NK-92 (cell line): Measurements from ENCODE around the gene GIT2.

ENCODE experiments used
- DNase-seq: peaks from one replicate; lab custom pipeline; 2025; ENCODE audit not compliant: unreplicated experiment; lab: John Stamatoyannopoulos, UW

Gene GIT2

DNA sequence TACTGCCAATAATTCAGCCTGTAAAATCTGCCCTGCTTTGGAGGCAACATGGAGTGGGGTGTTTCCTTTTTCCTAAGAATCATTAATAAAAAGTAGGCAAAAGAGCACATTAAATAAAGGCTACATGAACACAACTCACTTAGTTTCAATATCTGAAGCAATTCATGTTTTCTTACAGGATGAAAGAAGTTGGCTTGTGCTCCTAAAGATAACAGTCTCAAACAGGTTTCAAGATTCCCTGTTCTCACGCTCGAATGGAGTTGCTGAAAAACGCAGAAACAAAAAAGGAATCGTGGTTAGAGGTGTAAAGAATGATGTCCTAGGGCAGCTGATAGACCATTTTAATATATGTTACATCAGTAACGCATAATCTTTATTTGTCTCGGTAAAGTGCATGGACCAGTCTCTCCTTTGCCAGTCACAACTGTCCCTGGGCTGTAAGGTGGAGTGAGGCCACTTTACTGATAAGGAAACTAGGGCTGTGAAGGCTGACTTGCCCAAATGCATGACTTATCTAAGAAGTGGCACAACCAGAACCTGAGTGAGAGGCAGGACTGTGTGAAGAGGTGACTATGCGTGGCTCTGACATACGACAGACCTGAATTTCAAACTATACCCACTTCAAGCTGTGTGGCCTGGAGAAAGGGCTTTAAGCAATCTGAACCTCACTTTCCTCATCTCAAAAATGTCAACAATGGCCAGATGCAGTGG is 12.6 kb downstream of the GIT2 start:
- DNase-seq = no peak

DNA sequence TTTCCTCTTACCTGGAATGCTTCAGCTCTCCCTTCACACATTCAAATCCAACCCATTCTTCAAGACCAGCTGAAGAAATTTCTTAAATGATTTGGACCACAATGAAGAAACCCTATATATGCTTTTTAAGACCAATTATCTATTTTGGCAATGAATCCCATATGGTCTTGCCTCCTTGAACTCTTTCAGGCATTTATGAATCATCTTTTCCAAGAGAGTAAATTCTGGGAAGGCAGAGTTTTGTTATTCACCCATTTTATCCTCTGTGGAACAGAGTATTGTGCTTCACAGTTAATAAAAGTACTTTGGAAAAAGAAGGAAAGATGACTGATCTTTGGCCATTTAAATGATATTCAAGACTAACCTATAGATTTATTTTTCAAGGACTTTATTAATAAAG is 14.0 kb downstream of the GIT2 start:
- DNase-seq = no peak

DNA sequence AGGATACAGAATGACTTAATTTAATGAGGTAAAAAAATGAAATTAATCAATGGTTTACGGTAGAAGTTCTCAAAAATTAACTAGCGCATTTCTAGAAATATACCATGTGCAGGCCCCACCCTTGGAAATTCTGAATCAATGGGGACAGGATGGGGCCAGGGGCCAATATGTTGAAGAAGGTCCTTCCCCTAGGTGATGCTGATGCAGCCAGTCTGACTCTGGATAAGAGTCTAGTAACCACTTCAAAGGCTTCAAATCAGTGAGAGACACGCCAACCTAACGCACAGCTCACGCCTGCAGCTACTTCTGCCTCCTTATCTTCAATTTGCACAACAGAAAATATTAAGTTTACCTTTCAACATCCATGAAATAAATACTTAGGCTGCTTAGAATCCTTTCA is 14.9 kb downstream of the GIT2 start:
- DNase-seq = no peak

DNA sequence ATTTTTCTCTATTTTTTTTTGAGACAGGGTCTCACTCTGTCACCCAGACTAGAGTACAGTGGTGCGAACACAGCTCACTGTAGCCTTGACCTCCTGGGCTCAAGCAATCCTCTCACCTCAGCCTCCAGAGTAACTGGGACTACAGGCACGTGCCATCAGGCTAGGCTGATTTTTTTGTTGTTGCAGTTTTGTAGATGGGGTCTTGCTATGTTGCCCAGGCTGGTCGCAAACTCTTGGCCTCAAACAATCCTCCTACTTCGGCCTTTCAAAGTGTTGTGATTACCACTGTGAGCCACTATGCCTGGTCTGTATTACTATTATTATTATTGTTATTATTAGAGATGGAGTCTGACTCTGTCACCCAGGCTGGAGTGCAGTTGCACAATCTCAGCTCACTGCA is 23.3 kb downstream of the GIT2 start:
- DNase-seq = no peak

DNA sequence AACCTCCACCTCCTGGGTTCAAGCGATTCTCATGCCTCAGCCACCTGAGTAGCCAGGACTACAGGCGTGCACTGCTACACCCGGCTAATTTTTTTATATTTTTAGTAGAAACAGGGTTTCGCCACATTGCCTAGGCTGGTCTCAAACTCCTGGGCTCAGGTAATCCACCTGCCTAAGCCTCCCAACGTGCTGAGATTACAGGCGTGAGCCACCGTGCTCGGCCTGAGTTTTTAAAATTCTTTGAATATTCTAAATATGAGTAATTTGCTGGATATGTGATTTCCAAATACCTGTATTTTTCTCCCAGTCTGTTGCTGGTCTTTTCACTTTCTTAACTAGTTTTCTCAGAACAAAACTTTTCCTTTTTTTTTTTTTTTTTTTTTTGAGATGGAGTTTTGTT is 27.4 kb downstream of the GIT2 start:
- DNase-seq = no peak

DNA sequence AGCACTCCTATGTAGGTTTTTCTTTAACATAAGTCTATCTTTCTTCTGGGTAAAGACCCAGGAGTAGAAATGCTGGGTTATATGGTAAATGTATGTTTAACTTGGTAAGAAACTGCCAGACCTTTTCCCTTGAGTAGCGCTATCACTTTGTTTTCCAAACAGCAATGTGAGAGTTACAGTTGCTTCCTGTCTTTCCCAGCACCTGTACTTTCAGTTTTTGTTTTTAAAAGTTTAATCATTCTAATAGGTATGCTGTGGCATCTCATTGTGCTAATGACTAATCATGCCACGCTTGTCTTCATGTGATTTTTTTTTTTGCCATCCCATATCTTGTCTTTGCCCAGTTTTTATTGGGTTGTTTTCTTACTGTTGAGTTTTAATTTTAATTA is 28.1 kb downstream of the GIT2 start:
- no peak for DNase-seq

DNA sequence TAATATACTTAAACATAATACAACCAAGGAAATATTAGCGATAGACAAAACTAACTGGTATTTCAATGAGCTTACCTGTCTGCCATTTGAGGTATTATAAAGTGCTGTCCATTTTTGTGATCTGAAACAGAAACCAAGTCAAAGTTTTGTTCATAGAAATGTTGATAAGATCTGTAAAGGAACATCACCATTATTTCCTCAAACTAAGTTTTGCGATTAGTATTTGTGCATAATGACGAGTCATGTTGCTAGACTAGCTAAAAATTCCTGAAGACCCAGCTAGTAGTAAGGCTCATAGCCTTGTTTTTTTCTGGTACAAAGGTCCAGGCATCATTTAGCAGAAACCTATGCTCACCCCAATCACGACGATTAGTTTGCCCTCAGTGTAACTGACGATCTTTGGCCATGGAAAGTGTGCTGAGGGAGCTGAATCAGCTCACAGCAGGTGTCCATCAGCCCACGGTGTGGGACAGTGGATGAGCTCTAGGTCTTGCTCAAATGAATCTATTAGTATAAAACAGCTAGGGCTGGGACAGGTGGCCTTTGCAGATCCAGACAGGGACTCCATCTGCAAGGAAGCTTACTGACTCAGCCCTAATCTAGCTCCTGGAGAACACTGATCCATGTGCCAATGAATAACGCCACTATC is 28.7 kb downstream of the GIT2 start:
- DNase-seq = no peak

DNA sequence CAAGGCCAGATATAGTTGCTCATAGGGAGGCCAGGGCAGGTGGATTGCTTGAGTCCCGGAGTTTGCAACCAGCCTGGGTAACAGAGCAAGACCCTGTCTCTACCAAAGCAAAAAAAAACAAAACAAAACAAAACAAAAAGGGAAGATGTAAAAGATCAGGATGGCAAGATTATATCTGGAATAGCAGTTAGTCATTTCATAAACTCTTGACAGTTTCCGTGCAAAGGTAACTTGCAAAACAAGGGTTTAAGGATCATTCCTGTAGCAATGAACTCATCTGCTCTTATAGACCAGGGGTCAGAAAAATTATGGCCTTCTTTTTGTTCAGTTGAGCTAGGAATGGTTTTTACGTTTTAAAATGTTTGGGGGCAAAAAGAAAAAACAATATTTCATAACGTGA is 29.6 kb downstream of the GIT2 start:
- no peak for DNase-seq

DNA sequence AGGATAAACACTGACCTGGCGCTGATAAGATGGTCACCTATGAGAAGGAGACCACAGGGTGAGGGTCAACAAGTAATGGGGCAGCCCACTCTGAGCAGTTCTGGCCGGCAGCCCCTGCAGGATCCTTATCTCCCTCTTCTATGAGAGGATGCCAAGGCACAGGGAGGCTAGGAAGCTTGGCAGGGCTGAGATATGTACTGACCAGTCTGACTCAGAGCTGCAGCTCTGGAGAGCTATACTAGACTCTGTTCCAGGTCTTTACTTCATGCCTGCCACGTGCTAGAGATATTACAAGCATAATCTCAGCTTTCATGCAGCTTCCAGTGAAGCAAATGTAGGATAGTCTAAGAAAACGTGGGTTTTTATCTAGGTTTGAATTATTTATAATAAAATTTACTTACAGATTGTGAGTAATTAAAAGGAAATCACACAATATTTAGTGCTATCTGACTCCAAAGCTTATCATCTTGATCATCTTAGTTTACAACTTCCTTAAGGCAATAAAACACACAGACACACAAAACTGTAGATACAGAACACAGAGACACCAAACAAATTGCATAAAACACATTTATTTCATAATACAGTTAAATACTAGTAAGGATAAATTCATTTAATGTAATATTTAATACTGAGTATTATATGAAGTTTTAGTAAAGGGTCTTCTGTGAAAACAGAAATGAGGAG is 32.3 kb downstream of the GIT2 start:
- no peak for DNase-seq

DNA sequence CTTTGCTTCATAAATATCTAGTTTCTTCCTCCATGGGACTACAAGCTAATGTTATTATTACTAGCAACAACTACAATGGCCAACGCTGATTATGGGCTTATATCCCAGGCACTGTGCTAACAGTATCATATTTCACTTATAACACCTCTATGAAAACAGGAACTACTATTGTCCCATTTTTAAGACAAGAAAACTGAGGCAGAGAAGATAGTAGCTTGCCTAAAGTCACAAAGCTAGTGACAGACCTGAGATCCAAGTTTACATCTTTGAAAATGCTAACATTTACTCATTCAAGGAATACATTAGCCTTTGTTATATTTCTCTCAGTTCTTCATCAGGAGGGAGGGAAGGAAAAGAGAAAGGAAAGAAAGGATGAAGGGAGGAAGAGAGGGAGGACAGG is 32.8 kb downstream of the GIT2 start:
- no peak for DNase-seq

DNA sequence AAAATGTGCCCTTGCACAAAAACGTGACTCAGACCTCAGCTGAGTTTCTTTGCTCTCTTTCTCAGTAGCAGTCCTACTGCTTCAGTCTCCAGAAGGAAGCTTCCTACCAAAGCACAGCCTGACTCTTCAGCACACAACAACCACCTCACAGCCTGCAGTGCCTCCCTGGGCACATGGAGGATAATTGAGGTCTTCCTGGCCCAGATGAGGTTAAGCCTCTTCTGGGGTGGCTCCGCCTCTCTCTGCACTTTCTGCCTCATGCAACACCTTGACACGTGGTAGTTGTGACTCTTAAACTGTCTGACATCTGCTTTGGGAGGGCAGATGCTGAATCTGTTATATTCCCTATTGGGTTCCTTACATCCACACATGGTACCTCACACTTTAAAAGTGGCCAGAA is 33.8 kb downstream of the GIT2 start:
- DNase-seq = no peak

DNA sequence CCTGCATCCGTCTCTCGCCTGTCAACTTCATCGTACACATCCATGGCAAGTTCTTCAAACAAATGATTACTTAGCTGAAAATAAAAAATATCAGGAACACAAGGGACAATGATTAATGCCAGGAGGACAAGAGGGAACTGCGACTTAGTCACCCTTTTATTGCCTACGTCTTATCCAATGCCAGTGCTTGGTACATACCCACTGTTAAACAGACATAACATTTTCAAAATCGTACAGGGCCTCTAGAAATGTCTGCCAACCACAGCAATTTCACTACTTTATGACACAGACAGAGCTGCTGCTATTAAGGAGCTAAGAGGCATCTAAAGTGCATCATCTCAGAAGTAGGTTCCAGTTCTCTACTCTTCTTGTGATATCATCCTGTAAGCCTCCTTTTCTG is 34.6 kb downstream of the GIT2 start:
- DNase-seq = no peak

DNA sequence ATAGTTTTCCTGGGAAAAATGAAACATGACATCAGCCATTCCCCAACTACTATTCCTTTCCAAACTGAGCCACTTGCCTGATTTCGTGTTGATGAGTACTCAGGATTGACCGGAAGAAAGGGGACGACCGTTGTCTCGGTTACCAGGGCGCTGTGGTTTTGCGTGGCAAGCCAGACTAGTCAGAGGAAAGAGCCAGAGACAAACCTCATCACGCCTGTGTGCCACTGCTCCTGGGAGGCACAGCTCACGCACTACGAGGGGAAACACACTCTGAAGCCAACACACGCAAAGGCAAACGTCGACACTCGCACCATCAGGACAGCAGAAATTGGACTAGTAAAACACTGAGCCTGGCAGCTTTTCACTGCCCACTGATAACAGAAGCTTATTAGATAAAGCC is 35.0 kb downstream of the GIT2 start:
- no peak for DNase-seq

DNA sequence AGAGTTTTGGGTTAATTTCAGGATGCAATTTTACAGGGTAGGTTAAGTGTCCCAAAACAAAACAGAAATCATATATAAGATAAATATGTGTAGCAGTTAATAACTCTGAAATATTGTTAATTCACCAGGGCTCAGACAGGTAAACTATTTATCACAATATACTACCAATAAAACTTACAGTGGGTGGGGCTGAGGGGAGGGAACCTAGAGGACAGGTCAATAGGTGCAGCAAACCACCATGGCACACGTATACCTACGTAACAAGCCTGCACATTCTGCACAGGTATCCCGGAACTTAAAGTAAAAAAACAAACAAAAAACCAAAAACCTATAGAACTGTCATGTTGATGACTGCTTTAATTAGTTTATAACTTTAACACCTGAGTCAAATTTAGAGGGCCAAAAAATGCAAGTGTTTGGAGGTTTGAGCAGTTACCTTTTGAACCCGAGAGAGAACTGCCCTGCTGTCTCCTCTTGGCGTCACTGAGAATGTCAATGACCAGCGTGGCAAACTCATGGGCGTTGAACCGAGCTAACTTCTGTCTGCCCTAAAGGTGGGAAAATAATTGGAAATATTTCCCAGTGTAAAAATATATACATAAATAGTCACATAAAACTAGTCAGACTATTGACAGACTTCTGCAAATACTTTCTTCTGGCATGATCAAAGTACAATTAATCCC is 36.6 kb downstream of the GIT2 start:
- no peak for DNase-seq

DNA sequence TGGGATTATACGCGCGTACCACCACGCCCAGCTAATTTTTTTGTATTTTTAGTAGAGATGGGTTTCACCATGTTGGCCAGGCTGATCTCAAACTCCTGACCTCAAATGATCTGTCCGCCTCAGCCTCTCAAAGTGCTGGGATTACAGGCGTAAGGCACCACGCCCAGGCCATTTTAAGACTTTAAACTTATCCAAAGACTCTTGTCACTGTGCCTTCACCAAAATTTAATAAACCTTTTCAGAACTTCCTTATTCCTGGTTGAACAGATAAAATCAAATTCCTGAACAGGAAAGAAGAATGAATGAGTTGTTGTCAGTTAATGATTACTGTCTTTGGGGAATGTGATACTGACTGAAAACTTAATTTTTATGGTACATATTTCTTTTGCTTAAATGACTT is 37.8 kb downstream of the GIT2 start:
- DNase-seq = no peak

DNA sequence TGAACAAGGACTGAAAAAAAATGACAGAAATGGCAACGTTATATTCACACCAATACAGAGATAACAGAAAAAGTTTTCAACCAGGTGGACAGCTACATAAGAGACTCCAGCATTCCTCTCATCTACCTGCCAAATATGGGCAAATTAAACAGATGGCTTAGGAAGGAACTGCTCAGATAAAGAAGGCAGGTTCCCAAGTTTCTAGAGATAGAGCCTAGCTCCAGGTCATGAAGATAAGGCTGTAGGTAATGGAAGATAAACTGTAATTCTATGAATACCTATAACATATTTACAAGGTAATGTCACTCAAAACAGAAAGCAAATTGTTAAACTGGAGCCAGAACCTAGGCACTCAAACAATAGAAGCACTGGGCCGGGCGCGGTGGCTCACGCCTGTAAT is 42.5 kb downstream of the GIT2 start:
- no peak for DNase-seq

DNA sequence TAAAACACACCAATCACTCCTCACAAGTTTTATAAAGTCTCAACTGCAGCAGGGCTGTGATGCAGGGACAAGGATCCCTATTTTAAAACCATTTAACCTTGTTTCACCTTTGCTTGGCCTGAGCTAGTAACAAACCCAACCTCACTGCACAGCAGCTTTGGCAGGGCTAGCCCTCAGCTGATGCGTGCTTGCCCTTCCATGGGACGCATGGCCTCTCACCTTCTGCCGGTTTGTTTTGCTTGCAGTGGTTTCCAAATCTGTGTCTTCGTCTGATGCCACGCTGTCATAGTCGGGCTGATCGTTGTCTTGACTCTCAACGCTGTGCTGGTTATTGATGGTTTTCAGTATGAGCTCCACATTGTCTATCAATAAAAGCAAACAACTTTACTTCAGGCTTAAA is 43.3 kb downstream of the GIT2 start:
- no peak for DNase-seq

DNA sequence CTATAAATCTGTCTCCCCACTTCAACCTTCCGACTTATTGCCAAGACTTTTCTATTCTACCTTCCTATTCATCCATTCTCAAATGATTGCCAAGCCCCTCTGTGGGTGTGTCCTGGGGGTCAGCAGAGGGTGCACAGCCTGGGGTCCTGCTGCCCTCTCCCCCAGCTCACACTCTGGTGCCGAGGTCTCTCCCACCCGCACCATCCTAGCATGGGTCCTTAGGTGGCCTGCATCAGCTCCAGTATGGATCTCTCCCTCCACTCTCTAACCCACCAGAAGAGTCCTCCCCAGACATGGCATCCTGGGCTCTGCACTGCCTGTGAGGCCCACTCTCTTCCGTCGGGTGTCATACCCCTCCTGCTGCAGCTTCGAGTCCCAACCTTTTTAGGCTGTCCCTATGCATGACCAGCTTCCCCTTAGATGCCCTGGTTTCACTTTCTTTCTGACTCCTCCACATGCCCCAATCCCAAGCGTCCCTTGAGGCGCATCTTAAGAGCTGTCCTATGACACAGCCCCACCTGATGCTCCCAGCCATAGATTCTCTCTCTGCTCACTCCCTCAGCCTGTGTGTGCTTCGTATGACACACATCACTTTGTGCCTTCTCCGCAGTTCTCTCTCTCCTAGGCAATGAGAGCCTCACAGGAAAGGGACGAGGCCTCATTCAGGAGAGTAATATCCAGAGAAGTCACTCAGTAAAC is 43.9 kb downstream of the GIT2 start:
- no peak for DNase-seq

DNA sequence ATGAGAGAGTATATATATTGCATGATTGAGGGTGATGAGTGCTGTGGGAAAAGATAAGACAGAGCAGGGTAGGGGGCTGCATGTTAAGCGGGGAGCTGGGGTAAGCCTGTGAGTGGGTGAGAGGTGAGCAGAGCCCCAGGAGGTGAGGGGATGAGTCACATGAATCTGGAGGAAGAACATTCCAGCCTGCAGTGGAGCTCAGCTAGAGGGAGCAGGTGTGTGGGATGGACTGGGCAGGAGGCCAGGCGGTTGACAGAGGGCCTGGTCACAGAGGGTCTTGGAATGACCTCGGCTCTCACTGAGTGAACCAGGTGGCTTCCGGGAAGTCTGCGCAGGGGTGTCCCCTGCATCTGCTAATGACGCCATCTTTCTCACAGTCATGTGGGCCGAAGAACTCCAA is 44.4 kb downstream of the GIT2 start:
- DNase-seq = no peak

DNA sequence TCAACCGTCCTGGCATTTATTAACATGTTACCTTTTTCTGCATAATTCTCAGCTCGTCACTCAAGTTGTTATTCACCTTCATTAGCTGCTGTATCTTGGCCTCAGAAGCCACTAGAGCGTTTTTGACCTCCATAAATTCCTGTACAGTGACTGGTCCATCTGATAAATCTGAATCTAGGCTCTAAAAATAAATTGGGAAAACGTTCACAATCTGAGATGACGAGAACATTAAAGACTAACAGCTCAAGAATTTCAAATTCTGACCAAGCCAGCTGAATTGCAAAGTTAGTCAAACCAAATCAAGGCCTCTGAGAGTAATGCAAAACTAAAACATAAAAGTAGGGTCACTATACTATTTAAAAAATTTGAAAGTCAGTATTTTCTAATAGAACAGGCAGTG is 45.0 kb downstream of the GIT2 start:
- DNase-seq = no peak

DNA sequence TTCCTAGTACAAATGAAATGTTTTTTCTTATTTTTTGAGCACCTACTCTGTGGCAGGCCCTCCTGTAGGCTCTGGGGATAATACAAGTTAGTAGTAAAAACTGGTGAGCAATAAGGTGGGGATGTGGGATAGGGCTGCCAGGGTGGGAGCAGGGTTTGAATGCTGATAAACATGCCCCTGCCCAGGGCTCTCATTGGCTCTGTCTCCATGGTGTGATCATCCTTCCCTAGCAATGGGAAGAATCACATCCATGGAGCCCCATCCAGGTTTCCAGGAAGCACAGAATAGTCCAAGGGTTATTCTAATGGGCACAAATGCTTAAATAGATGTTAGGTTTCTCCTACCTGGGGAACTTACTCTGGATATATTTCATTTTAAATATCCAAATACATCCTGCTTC is 45.5 kb downstream of the GIT2 start:
- DNase-seq = no peak
